KMS-11 (cell line): ENCODE data around the gene FKBP3.

Experiments used
- H2AFZ ChIP-seq: fragments of 200-600 bp; sonication (generic); 2 replicates; pipeline ENCODE4 v1.6.1; 2016; ENCODE audit warnings: antibody characterized with exemption, mixed run types, low read depth
- H3K27ac ChIP-seq: fragments of 200-600 bp; sonication (generic); 2 replicates; pipeline ENCODE4 v1.6.1; 2016; ENCODE audit warnings: mild to moderate bottlenecking, mixed run types
- H3K27me3 ChIP-seq: fragments of 200-600 bp; sonication (generic); 2 replicates; pipeline ENCODE4 v1.6.1; 2017; ENCODE audit warnings: mild to moderate bottlenecking, low read depth, mixed run types, moderate library complexity; ENCODE audit not compliant: insufficient read depth
- H3K36me3 ChIP-seq: fragments of 200-600 bp; sonication (generic); 2 replicates; pipeline ENCODE4 v1.6.1; 2017; ENCODE audit warnings: mild to moderate bottlenecking, mixed run types; ENCODE audit not compliant: insufficient read depth
- H3K4me1 ChIP-seq: fragments of 200-600 bp; sonication (generic); 2 replicates; pipeline ENCODE4 v1.6.1; 2016; ENCODE audit warnings: mild to moderate bottlenecking, low read depth, mixed run types; ENCODE audit not compliant: poor library complexity, severe bottlenecking
- H3K4me2 ChIP-seq: fragments of 200-600 bp; sonication (generic); 2 replicates; pipeline ENCODE4 v1.7.0; 2016; ENCODE audit warnings: mild to moderate bottlenecking, mixed run types
- H3K4me3 ChIP-seq: fragments of 200-600 bp; sonication (generic); IDR thresholded peaks from 2 replicates; pipeline ENCODE4 v1.6.1; 2017; ENCODE audit warnings: low read depth, low read length, mixed read lengths; ENCODE audit not compliant: insufficient read depth
- H3K79me2 ChIP-seq: fragments of 200-600 bp; sonication (generic); 2 replicates; pipeline ENCODE4 v1.6.1; 2016; ENCODE audit warnings: low read depth, mixed run types; ENCODE audit not compliant: insufficient read depth
- H3K9ac ChIP-seq: fragments of 200-600 bp; sonication (generic); 2 replicates; pipeline ENCODE4 v1.6.1; 2016; ENCODE audit warnings: mild to moderate bottlenecking, mixed run types
- H4K20me1 ChIP-seq: fragments of 200-600 bp; sonication (generic); 2 replicates; pipeline ENCODE4 v1.6.1; 2016; ENCODE audit warnings: mild to moderate bottlenecking, mixed run types; ENCODE audit not compliant: insufficient read depth
- TF ChIP-seq, protein P1 (sequence below): fragments of 200-600 bp; sonication (generic); conservative IDR thresholded peaks from 2 replicates; pipeline ENCODE4 v1.6.1; 2017; ENCODE audit warnings: low read depth, mild to moderate bottlenecking, antibody characterized with exemption, low read length, moderate library complexity, mixed read lengths

The FKBP3 gene

DNA sequence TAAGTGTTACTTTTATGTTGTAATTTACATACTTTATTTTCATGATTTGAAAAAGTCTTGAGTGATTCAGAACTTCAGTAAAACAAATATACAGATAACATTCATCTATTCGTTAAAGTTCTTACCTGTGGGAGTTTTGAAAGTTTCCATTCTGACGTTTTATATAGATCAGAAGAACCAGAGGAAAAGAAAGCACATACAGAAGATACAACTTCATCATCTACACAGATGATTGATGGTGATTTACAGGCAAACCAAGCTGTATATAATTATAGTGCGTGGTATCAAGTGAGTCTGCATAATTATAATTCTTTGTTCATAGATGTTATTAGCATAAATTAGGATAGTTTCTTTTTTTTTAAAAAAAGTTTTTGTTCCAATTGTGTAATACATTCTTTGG, 20.0 kb downstream of the FKBP3 start:
- TF ChIP-seq, protein P1, sequence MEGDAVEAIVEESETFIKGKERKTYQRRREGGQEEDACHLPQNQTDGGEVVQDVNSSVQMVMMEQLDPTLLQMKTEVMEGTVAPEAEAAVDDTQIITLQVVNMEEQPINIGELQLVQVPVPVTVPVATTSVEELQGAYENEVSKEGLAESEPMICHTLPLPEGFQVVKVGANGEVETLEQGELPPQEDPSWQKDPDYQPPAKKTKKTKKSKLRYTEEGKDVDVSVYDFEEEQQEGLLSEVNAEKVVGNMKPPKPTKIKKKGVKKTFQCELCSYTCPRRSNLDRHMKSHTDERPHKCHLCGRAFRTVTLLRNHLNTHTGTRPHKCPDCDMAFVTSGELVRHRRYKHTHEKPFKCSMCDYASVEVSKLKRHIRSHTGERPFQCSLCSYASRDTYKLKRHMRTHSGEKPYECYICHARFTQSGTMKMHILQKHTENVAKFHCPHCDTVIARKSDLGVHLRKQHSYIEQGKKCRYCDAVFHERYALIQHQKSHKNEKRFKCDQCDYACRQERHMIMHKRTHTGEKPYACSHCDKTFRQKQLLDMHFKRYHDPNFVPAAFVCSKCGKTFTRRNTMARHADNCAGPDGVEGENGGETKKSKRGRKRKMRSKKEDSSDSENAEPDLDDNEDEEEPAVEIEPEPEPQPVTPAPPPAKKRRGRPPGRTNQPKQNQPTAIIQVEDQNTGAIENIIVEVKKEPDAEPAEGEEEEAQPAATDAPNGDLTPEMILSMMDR = no peak
- no peak overlapping the region for H3K4me3 ChIP-seq
- H3K27ac ChIP-seq = no peak overlapping the region
- H3K9ac ChIP-seq = no peak overlapping the region
- no peaks in the 10 kb centered on the region for H3K4me1 ChIP-seq
- H3K27me3 ChIP-seq = no peaks in the 10 kb centered on the region
- no peak overlapping the region for H2AFZ ChIP-seq
- no peaks in the 10 kb centered on the region; the same call in none of the 2 replicates for H3K36me3 ChIP-seq
- no peaks in the 10 kb centered on the region for H4K20me1 ChIP-seq
- H3K79me2 ChIP-seq = no peaks in the 10 kb centered on the region
- no peak overlapping the region for H3K4me2 ChIP-seq

- H3K79me2 ChIP-seq = no peaks in the 10 kb centered on the region
- no peak overlapping the region for H3K4me3 ChIP-seq
- no peaks in the 10 kb centered on the region for H3K27me3 ChIP-seq
- H3K9ac ChIP-seq = no peak overlapping the region
- no peaks in the 10 kb centered on the region for H4K20me1 ChIP-seq
- H3K4me2 ChIP-seq = no peak overlapping the region
- TF ChIP-seq, protein P1 = no peak
- no peak overlapping the region for H3K27ac ChIP-seq
- no peaks in the 10 kb centered on the region for H3K4me1 ChIP-seq
- no peaks in the 10 kb centered on the region; the same call in none of the 2 replicates for H3K36me3 ChIP-seq
- no peak overlapping the region for H2AFZ ChIP-seq
These were observed 21.1 kb downstream of the FKBP3 start for GRCh38 chr14:45112896-45113781.

- H3K4me2 ChIP-seq = no peak overlapping the region
- no peak overlapping the region for H3K4me3 ChIP-seq
- no peaks in the 10 kb centered on the region for H3K36me3 ChIP-seq
- no peak overlapping the region for H3K27ac ChIP-seq
- TF ChIP-seq, protein P1 = no peak
- no peak overlapping the region for H2AFZ ChIP-seq
- H3K9ac ChIP-seq = no peak overlapping the region
- H3K27me3 ChIP-seq = no peaks in the 10 kb centered on the region
- H3K79me2 ChIP-seq = no peaks in the 10 kb centered on the region
- H3K4me1 ChIP-seq = no peaks in the 10 kb centered on the region
- no peaks in the 10 kb centered on the region for H4K20me1 ChIP-seq
These were observed 29.7 kb downstream of the FKBP3 start for GRCh38 chr14:45104561-45104960.

DNA sequence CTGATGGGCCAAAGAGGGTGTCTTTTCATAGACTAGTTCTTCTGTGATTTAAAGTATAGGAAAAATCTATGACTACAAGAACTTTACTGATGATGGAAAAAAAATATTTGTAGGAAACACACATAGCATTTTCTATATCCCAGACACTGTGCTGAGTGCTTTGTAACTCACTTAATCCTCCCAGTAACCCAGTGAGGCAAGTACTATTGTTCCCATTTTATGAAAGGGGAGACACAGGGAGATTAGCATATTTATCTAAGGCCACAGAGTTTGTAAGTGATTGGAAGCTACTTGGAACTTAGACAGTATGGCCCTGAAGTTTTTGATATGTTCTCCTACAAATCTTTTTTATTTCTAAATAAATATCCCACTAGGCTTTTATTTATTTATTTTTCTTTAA, 30.5 kb downstream of the FKBP3 start:
- Histone ChIP-seq H3K27ac (no peak overlapping the region), H3K4me3 (no peak overlapping the region), H3K4me1 (no peaks in the 10 kb centered on the region), H3K36me3 (no peaks in the 10 kb centered on the region), H3K79me2 (no peaks in the 10 kb centered on the region), H3K27me3 (no peaks in the 10 kb centered on the region), H4K20me1 (no peaks in the 10 kb centered on the region), H3K4me2 (no peak overlapping the region), H2AFZ (no peak overlapping the region), H3K9ac (no peak overlapping the region)
- TF ChIP-seq, protein P1 = no peak
